Measurements from ENCODE around the gene CALD1. TPM values are rescaled to one million over a fixed set of nuclear protein-coding genes. Genes with fewer than 3 reads are reported as not detected.

Gene CALD1
- total and polyA plus RNA-seq, 2 experiments from 2014 or later = 22.6 to 135 TPM

- H3K27ac ChIP-seq = no peak overlapping the region
- no peak overlapping the region for H3K4me3 ChIP-seq
- peaks cover 12% of the 10 kb centered on the region for H3K4me1 ChIP-seq (ENCODE audit: low read depth)
- H3K27me3 ChIP-seq = no peaks in the 10 kb centered on the region
- no peak for TF ChIP-seq CTCF (IDR thresholded peaks at IDR 0.05; ENCODE audit: low read depth, low read length)
- H3K36me3 ChIP-seq = peaks cover 7% of the 10 kb centered on the region
- H3K9me3 ChIP-seq (ENCODE audit: low read depth) = no peaks in the 10 kb centered on the region
- DNase-seq (ENCODE audit: low read depth in 1 of 2, low spot score in 1 of 2) = peak in 1 of 2 donors; percentile 88
Observed at GRCh38 chr7:134932707-134933370, 153.4 kb downstream of the CALD1 start.

GRCh38 chr7:134933460-134934068 lies 154.1 kb downstream of the CALD1 start:
- H3K27ac ChIP-seq = no peak overlapping the region
- H3K4me1 ChIP-seq (ENCODE audit: low read depth) = peaks cover 14% of the 10 kb centered on the region
- no peak for DNase-seq (ENCODE audit: low read depth in 1 of 2, low spot score in 1 of 2)
- no peak for TF ChIP-seq CTCF (IDR thresholded peaks at IDR 0.05; ENCODE audit: low read depth, low read length)
- no peak overlapping the region for H3K4me3 ChIP-seq
- peaks cover 7% of the 10 kb centered on the region for H3K36me3 ChIP-seq
- no peaks in the 10 kb centered on the region for H3K9me3 ChIP-seq (ENCODE audit: low read depth)
- H3K27me3 ChIP-seq = no peaks in the 10 kb centered on the region

GRCh38 chr7:134935701-134936100 lies 156.3 kb downstream of the CALD1 start:
- no peak overlapping the region for H3K4me3 ChIP-seq
- H3K36me3 ChIP-seq = no peaks in the 10 kb centered on the region
- peak overlapping the region; percentile 35 for H3K27ac ChIP-seq
- peaks cover 14% of the 10 kb centered on the region for H3K4me1 ChIP-seq (ENCODE audit: low read depth)
- TF ChIP-seq CTCF (IDR thresholded peaks at IDR 0.05; ENCODE audit: low read depth, low read length) = no peak
- H3K9me3 ChIP-seq (ENCODE audit: low read depth) = no peaks in the 10 kb centered on the region
- no peak for DNase-seq (ENCODE audit: low read depth in 1 of 2, low spot score in 1 of 2)
- no peaks in the 10 kb centered on the region for H3K27me3 ChIP-seq

- DNase-seq (ENCODE audit: low read depth in 1 of 2, low spot score in 1 of 2) = no peak
- H3K27me3 ChIP-seq = no peaks in the 10 kb centered on the region
- peak overlapping the region; percentile 57 for H3K27ac ChIP-seq
- no peak for TF ChIP-seq CTCF (IDR thresholded peaks at IDR 0.05; ENCODE audit: low read depth, low read length)
- H3K4me3 ChIP-seq = no peak overlapping the region
- no peaks in the 10 kb centered on the region for H3K36me3 ChIP-seq
- no peaks in the 10 kb centered on the region for H3K9me3 ChIP-seq (ENCODE audit: low read depth)
- peaks cover 14% of the 10 kb centered on the region for H3K4me1 ChIP-seq (ENCODE audit: low read depth)
Observed at GRCh38 chr7:134936893-134937510, 157.6 kb downstream of the CALD1 start.

- no peaks in the 10 kb centered on the region for H3K9me3 ChIP-seq (ENCODE audit: low read depth)
- peaks cover 19% of the 10 kb centered on the region for H3K4me1 ChIP-seq (ENCODE audit: low read depth)
- no peak overlapping the region for H3K27ac ChIP-seq
Observed at GRCh38 chr7:134938141-134938540, 158.7 kb downstream of the CALD1 start.

More at GRCh38 chr7:134938141-134938540, 158.7 kb downstream of the CALD1 start:
- no peak overlapping the region for H3K4me3 ChIP-seq
- H3K36me3 ChIP-seq = no peaks in the 10 kb centered on the region
- H3K27me3 ChIP-seq = no peaks in the 10 kb centered on the region
- no peak for DNase-seq (ENCODE audit: low read depth in 1 of 2, low spot score in 1 of 2)
- no peak for TF ChIP-seq CTCF (IDR thresholded peaks at IDR 0.05; ENCODE audit: low read depth, low read length)

All from cardiac muscle cell (in vitro differentiated cells and primary cell).